HG03457 (cell line): ENCODE results near the gene AMN1.

Source experiments
- ATAC-seq: cut with Tn5 transposase; IDR thresholded peaks from one replicate; pipeline ENCODE4 v1.9.1; 2021; ENCODE audit warnings: moderate number of reproducible peaks; ENCODE audit not compliant: unreplicated experiment

AMN1 gene

DNA sequence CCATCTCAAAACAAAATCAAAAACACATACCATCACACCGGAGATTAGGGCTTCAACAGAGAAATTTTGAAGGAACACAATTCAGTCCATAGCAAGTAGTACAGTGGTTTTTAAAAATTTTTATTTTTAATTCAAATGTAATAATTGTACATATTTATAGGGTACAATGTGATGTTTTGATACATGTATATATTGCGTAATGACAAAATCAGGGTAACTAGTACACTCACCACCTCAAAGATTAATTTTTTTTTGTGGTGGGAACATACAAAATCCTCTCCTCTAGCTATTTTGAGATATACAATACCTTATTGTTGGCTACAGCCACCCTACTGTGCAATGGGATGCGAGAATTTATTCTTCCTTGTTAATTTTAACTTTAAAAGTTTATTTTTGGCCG, 95.4 kb downstream of the AMN1 start:
- no peak for ATAC-seq

DNA sequence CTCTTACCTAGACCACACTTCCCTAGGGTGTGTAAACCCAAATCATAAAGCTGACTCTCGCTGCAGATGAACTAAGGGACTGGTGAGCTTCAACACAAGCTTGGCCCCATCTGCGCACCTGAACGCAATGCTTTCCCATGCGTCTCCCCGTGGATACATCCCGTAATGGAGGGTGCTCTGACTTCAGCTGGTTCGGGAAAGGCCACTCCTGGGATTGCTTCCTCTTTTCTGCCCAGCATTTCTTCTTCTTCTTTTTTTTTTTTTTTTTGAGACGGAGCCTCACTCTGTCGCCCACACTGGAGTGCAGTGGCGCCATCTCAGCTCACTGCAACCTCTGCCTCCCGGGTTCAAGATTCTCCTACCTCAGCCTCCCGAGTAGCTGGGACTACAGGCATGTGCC, 97.0 kb downstream of the AMN1 start:
- no peak for ATAC-seq

DNA sequence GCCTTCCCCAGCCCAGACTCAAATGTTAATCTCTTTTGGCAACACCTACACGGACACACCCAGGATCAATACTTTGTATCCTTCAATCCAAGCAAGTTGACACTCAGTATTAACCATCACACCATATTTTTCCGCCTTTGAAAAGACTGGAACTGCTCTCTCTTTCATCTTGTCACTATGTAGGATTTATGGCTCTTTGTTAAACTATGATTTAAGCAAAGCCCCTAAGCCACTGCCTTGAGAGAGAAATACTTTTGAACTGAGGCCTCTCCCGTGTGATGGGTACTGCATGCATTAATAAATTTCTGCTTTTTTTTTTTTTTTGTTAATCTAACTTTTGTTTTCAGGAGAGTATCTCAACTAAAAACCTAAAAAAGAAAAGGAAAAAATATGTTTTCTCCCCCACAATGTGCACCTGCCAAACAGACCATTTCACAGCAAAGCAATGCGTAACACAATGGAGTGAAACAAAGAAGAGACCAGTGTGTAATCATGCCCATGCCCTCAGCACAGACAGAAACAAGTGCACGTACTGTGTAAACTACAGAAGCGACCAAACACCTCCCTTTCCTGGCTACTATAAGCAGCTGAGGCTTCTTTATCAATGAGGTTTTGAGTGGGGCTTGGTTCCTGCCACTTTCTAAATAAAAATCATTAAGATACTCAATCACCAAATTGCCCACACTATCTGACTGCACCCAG, 97.6 kb downstream of the AMN1 start:
- ATAC-seq: no peak

DNA sequence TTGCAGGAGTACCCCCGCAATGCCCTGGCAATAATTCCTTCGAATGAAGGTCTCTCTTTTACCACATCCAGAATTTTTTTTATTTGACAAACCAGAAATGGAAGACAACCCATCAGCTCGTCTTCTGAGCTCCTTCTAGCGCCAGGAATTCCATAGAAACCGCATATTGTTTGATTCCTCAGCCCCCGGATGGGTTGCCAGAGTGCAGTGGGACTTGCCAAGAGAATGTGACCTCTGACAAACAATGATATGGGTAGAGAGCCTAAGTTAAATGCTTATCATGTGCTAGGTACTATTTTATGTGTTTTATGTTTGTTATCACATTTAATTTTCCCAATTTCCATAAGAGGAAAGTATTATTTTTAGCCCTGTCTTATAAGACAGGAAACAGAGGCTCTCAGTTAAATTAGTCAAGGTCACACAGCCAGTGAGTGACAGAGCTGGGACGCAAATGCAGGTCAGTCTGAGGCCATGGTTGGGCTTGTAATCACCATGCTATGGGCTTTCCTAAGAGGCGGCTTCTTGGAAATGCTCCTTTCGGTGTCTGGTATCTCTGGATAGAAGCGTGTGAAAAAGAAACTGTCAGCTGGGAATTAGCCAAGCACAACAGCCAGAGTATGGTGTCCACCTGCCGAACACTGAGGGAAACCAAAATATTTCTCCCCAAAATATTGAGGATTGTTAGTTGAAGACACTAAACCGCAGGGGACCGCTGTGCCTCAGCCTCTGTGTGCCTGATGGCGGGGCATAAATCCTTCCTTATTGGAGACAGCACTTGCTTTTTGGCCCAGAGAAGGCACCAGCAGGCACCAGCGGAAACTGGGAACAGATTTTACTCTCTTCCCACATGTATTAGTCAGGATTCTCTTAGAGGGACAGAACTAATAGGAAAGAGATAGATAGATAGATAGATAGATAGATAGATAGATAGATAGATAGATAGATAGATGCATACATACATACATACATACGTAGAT, 98.8 kb downstream of the AMN1 start:
- ATAC-seq: no peak

GRCh38 chr12:31627456-31628054, 101.3 kb downstream of the AMN1 start:
- ATAC-seq: no peak

DNA sequence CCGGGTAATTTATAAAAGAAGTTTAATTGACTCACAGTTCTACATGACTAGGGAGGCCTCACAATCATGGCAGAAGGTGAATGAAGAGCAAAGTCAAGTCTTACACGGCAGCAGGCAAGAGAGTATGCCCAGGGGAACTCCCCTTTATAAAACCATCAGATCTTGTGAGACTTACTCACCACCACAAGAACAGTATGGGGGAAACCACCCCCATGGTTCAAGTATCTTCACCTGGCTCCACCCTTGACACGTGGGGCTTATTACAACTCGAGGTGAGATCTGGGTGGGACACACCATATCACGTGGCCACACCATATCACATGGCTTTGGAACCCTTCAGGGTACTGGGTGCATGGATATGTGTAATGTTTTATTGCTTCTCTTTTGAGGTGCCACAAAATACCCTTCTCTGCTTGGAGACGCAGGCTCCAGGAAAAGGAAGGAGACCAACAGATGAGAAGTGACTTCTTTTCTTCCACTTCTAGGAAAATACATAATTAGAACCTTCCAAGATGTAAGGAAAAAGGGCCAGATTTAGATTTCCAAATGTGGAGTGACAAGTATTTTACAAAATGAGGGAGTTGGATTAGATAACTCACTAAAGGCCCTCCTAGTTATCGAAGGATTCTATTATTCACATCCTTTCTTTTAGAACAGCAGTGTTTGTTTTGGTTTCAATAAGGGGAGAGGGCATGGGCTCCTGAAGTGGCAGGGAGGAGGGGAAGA, 102.4 kb downstream of the AMN1 start:
- no peak for ATAC-seq

DNA sequence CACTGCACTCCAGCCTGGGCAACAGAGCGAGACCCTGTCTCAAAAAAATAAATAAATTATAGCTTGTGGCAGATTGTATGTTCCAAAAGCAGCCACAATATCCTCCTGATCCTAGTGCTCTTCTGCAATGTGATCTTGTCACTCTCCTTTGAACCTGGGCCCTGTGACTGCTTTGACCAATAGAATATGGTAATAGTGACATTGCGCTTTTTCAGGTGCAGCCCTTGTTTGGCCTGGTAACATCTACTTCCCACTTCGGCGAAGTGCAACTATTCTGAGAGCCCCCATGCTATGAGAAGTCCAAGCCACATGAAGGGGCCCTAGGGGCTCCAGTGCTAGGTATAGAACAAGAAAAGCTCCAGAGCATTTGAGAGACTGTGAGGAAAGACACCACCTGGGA, 106.8 kb downstream of the AMN1 start:
- ATAC-seq: no peak
